Peyer's patch (tissue), 4 donors: Measurements from ENCODE around the gene LRRFIP1.

Experiments used
- POLR2A ChIP-seq, 2 donors: fragments of 450-650 bp; IDR thresholded peaks; one replicate each; pipeline ENCODE4 v1.5.1; 2017; ENCODE audit warnings: antibody characterized with exemption in 2 of 2, mild to moderate bottlenecking in 2 of 2, moderate library complexity in 2 of 2
- TF ChIP-seq, protein P1 (sequence below), 6 experiments: fragments of 450-650 bp in 4 of 6; fragments of 200-600 bp in 2 of 6; sonication (generic) in 1 of 6; IDR thresholded peaks; one replicate each; pipeline ENCODE4 v1.5.1; 2017 to 2019; ENCODE audit warnings: antibody characterized with exemption in 6 of 6, mild to moderate bottlenecking in 3 of 6, moderate library complexity in 1 of 6

DNA sequence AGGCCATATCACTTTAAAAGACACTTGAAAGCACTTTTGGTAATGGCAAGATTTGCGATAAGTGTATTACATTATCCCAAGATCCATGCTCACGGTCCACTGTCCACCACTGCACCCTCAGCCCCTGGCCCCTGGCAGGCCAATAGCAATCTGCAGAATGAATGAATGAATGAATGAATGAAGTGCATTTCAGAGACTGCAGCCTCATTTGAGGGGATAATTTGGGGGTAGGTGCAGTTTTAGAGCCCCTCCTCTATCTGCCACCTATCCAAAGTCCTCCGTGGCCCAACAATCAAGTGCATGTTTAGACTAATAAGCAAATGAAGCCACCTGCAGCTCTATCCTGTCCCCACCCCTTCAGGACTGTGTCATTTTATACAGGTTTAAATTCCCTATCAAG is 169.9 kb downstream of the LRRFIP1 start:
- TF ChIP-seq, protein P1, sequence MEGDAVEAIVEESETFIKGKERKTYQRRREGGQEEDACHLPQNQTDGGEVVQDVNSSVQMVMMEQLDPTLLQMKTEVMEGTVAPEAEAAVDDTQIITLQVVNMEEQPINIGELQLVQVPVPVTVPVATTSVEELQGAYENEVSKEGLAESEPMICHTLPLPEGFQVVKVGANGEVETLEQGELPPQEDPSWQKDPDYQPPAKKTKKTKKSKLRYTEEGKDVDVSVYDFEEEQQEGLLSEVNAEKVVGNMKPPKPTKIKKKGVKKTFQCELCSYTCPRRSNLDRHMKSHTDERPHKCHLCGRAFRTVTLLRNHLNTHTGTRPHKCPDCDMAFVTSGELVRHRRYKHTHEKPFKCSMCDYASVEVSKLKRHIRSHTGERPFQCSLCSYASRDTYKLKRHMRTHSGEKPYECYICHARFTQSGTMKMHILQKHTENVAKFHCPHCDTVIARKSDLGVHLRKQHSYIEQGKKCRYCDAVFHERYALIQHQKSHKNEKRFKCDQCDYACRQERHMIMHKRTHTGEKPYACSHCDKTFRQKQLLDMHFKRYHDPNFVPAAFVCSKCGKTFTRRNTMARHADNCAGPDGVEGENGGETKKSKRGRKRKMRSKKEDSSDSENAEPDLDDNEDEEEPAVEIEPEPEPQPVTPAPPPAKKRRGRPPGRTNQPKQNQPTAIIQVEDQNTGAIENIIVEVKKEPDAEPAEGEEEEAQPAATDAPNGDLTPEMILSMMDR (IDR thresholded peaks at IDR 0.05): no peak
- TF ChIP-seq POLR2A (IDR thresholded peaks at IDR 0.05): no peak
